ENCODE results near the gene DEK. TPM values are rescaled to one million over a fixed set of nuclear protein-coding genes. Genes with fewer than 3 reads are reported as not detected.

Gene DEK
- total and polyA plus RNA-seq, 2 of the 13 experiments (the other 11 are each of a cell fraction or from before 2014, with no cell fraction given) = 53.2 to 276 TPM

- TF ChIP-seq, protein P1, sequence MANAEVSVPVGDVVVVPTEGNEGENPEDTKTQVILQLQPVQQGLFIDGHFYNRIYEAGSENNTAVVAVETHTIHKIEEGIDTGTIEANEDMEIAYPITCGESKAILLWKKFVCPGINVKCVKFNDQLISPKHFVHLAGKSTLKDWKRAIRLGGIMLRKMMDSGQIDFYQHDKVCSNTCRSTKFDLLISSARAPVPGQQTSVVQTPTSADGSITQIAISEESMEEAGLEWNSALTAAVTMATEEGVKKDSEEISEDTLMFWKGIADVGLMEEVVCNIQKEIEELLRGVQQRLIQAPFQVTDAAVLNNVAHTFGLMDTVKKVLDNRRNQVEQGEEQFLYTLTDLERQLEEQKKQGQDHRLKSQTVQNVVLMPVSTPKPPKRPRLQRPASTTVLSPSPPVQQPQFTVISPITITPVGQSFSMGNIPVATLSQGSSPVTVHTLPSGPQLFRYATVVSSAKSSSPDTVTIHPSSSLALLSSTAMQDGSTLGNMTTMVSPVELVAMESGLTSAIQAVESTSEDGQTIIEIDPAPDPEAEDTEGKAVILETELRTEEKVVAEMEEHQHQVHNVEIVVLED (CRISPR knock-in tag; IDR thresholded peaks at IDR 0.05; ENCODE audit: borderline replicate concordance) = no peak
- TF ChIP-seq, protein P2, sequence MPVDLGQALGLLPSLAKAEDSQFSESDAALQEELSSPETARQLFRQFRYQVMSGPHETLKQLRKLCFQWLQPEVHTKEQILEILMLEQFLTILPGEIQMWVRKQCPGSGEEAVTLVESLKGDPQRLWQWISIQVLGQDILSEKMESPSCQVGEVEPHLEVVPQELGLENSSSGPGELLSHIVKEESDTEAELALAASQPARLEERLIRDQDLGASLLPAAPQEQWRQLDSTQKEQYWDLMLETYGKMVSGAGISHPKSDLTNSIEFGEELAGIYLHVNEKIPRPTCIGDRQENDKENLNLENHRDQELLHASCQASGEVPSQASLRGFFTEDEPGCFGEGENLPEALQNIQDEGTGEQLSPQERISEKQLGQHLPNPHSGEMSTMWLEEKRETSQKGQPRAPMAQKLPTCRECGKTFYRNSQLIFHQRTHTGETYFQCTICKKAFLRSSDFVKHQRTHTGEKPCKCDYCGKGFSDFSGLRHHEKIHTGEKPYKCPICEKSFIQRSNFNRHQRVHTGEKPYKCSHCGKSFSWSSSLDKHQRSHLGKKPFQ (CRISPR knock-in tag; IDR thresholded peaks at IDR 0.05; ENCODE audit: insufficient replicate concordance) = no peak
These were observed 19.3 kb downstream of the DEK start (continued) for GRCh38 chr6:18245079-18245478.

DNA sequence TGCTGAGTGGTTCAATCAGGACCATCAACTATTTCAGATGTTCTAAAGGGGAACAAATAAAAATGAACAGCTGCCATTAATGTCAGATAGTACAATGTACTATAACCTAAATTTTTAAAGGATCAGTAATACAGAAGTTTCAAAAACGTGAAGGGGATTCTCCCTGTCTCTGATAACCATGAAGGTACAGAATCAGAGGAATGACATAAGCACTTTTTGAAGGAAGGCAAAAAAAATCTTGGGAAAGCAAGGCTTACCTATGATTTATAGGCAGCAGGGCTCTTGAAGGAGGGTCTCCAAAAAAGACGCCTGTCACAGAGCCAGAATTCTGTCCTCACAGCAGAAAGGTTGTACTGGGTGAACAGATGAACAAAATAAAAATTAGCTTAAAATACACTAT lies 20.1 kb downstream of the DEK start:
- Histone ChIP-seq H3K4me1 (ENCODE audit: insufficient read depth, low read length) (peaks cover 27% of the 10 kb centered on the region), H3K9ac (ENCODE audit: insufficient read depth, low read depth, low read length) (no peak overlapping the region), H3K9me3 (ENCODE audit: low read length) (no peaks in the 10 kb centered on the region), H3K4me2 (ENCODE audit: low read depth, low read length) (no peak overlapping the region), H2AFZ (ENCODE audit: low read length) (no peak overlapping the region), H3K4me3 (replicated peaks in 1 of 3; ENCODE audit: insufficient read depth in 1 of 3, low read depth in 2 of 3, low read length in 3 of 3) (no peak overlapping the region), H3K36me3 (replicated peaks in 1 of 2; ENCODE audit: control insufficient read depth in 1 of 2, insufficient read depth in 2 of 2, low read length in 2 of 2) (peaks cover 16 to 79% of the 10 kb centered on the region in 2 experiments), H3K27me3 (ENCODE audit: control insufficient read depth in 1 of 2, insufficient read depth in 2 of 2, low read length in 2 of 2) (no peaks in the 10 kb centered on the region), H3K27ac (ENCODE audit: extremely low read length, insufficient read depth, low read length) (no peak overlapping the region), H4K20me1 (ENCODE audit: insufficient read depth, low read length) (no peaks in the 10 kb centered on the region), H3K79me2 (ENCODE audit: insufficient read depth, low read length) (peaks cover 17% of the 10 kb centered on the region)
- CTCF ChIA-PET (ENCODE audit: low intra/inter-chr PET ratio, low total read pairs) = no interaction called here
- no peak for TF ChIP-seq DMAP1 (CRISPR knock-in tag; IDR thresholded peaks at IDR 0.05)
- no peak for TF ChIP-seq ATF2 (CRISPR knock-in tag; IDR thresholded peaks at IDR 0.05)
- TF ChIP-seq SCMH1 (CRISPR knock-in tag; IDR thresholded peaks at IDR 0.05; ENCODE audit: borderline replicate concordance) = no peak
- TF ChIP-seq, protein P3, sequence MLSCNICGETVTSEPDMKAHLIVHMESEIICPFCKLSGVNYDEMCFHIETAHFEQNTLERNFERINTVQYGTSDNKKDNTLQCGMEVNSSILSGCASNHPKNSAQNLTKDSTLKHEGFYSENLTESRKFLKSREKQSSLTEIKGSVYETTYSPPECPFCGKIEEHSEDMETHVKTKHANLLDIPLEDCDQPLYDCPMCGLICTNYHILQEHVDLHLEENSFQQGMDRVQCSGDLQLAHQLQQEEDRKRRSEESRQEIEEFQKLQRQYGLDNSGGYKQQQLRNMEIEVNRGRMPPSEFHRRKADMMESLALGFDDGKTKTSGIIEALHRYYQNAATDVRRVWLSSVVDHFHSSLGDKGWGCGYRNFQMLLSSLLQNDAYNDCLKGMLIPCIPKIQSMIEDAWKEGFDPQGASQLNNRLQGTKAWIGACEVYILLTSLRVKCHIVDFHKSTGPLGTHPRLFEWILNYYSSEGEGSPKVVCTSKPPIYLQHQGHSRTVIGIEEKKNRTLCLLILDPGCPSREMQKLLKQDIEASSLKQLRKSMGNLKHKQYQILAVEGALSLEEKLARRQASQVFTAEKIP (CRISPR knock-in tag; IDR thresholded peaks at IDR 0.05; ENCODE audit: borderline replicate concordance) = no peak
- TF ChIP-seq, protein P4, sequence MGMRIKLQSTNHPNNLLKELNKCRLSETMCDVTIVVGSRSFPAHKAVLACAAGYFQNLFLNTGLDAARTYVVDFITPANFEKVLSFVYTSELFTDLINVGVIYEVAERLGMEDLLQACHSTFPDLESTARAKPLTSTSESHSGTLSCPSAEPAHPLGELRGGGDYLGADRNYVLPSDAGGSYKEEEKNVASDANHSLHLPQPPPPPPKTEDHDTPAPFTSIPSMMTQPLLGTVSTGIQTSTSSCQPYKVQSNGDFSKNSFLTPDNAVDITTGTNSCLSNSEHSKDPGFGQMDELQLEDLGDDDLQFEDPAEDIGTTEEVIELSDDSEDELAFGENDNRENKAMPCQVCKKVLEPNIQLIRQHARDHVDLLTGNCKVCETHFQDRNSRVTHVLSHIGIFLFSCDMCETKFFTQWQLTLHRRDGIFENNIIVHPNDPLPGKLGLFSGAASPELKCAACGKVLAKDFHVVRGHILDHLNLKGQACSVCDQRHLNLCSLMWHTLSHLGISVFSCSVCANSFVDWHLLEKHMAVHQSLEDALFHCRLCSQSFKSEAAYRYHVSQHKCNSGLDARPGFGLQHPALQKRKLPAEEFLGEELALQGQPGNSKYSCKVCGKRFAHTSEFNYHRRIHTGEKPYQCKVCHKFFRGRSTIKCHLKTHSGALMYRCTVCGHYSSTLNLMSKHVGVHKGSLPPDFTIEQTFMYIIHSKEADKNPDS (CRISPR knock-in tag; IDR thresholded peaks at IDR 0.05) = no peak
- no peak for TF ChIP-seq ZFP62 (CRISPR knock-in tag; IDR thresholded peaks at IDR 0.05)
- TF ChIP-seq ZNF749 (CRISPR knock-in tag; IDR thresholded peaks at IDR 0.05; ENCODE audit: borderline replicate concordance) = no peak
- TF ChIP-seq ZNF276 (CRISPR knock-in tag; IDR thresholded peaks at IDR 0.05; ENCODE audit: low read depth) = no peak
- intact Hi-C loops (cut with micrococcal nuclease; ENCODE audit: unreplicated experiment) = no loop called here
- WGBS (ENCODE audit: low lambda C conversion rate) = 97% methylated on average over 2 of the region's 2 CpGs
- BruUV-seq (replicated peaks) = no TSS peak
- in situ Hi-C loops (cut with HindIII; ENCODE audit: extremely low pct_ligation_motif_present, low pct_unique_long_range_greater_than_20kb) = no loop called here
- FAIRE-seq (no peak), DNase-seq (ENCODE audit: low spot score) (no peak), ATAC-seq (no peak)
- POLR2A ChIA-PET = no interaction called here
